ENCODE data around the gene LDLRAP1. TPM values are rescaled to one million over a fixed set of nuclear protein-coding genes. Genes with fewer than 3 reads are reported as not detected.
A peak's percentile ranks its signal among the peaks of the same experiment; 100 is the strongest.

The LDLRAP1 gene
- total RNA-seq, 1 donor from 2014 or later, result 22.3 TPM

GRCh38 chr1:25554430-25554780 is 11.0 kb downstream of the LDLRAP1 start:
- H3K4me1 ChIP-seq, result peaks cover 63% of the 10 kb centered on the region
- peaks cover 0 to 14% of the 10 kb centered on the region in 2 donors for H3K36me3 ChIP-seq
- no peak overlapping the region for H3K4me3 ChIP-seq
- intact Hi-C loops (cut with DNase I), result no loop called here
- H3K27ac ChIP-seq, result no peak overlapping the region
- no peak for TF ChIP-seq CTCF (IDR thresholded peaks at IDR 0.05)
- no peak for TF ChIP-seq POLR2A (IDR thresholded peaks at IDR 0.05)
- TF ChIP-seq POLR2AphosphoS5 (IDR thresholded peaks at IDR 0.05; ENCODE audit: insufficient read depth in 1 of 2, low read depth in 1 of 2), result no peak
- no peaks in the 10 kb centered on the region for H3K9me3 ChIP-seq
- no peak for DNase-seq (ENCODE audit: extremely low spot score in 2 of 2)
- H3K27me3 ChIP-seq, result no peaks in the 10 kb centered on the region

GRCh38 chr1:25554886-25555752 is 11.7 kb downstream of the LDLRAP1 start:
- H3K4me3 ChIP-seq, result no peak overlapping the region
- H3K9me3 ChIP-seq, result no peaks in the 10 kb centered on the region
- peaks cover 0 to 14% of the 10 kb centered on the region in 2 donors for H3K36me3 ChIP-seq
- no peak for DNase-seq (ENCODE audit: extremely low spot score in 2 of 2)
- H3K27me3 ChIP-seq, result no peaks in the 10 kb centered on the region
- H3K27ac ChIP-seq, result no peak overlapping the region
- TF ChIP-seq CTCF (IDR thresholded peaks at IDR 0.05) (no peak), POLR2A (IDR thresholded peaks at IDR 0.05) (no peak), POLR2AphosphoS5 (IDR thresholded peaks at IDR 0.05; ENCODE audit: insufficient read depth in 1 of 2, low read depth in 1 of 2) (no peak)
- H3K4me1 ChIP-seq, result peaks cover 56% of the 10 kb centered on the region
- intact Hi-C loops (cut with DNase I), result no loop called here

- no peak overlapping the region for H3K4me3 ChIP-seq
- no peaks in the 10 kb centered on the region for H3K9me3 ChIP-seq
- no peaks in the 10 kb centered on the region for H3K27me3 ChIP-seq
- no peak for TF ChIP-seq POLR2AphosphoS5 (IDR thresholded peaks at IDR 0.05; ENCODE audit: insufficient read depth in 1 of 2, low read depth in 1 of 2)
- no peak for TF ChIP-seq CTCF (IDR thresholded peaks at IDR 0.05)
- no peak for TF ChIP-seq POLR2A (IDR thresholded peaks at IDR 0.05)
- H3K36me3 ChIP-seq, result peaks cover 0 to 14% of the 10 kb centered on the region in 2 donors
- no peak overlapping the region for H3K27ac ChIP-seq
- H3K4me1 ChIP-seq, result peaks cover 56% of the 10 kb centered on the region
- intact Hi-C loops (cut with DNase I), result no loop called here
- no peak for DNase-seq (ENCODE audit: extremely low spot score in 2 of 2)
Measured at GRCh38 chr1:25555753-25556092, 12.3 kb downstream of the LDLRAP1 start.

GRCh38 chr1:25556132-25556670 is 12.8 kb downstream of the LDLRAP1 start:
- Histone ChIP-seq H3K36me3 (peaks cover 0 to 14% of the 10 kb centered on the region in 2 donors), H3K4me1 (peaks cover 59% of the 10 kb centered on the region), H3K4me3 (no peak overlapping the region), H3K9me3 (no peaks in the 10 kb centered on the region), H3K27me3 (no peaks in the 10 kb centered on the region), H3K27ac (no peak overlapping the region)
- no peak for DNase-seq (ENCODE audit: extremely low spot score in 2 of 2)
- intact Hi-C loops (cut with DNase I), result no loop called here
- TF ChIP-seq POLR2AphosphoS5 (IDR thresholded peaks at IDR 0.05; ENCODE audit: insufficient read depth in 1 of 2, low read depth in 1 of 2), result no peak
- no peak for TF ChIP-seq POLR2A (IDR thresholded peaks at IDR 0.05)

- no peak overlapping the region for H3K27ac ChIP-seq
- intact Hi-C loops (cut with DNase I), result no loop called here
- H3K9me3 ChIP-seq, result no peaks in the 10 kb centered on the region
- H3K27me3 ChIP-seq, result no peaks in the 10 kb centered on the region
- TF ChIP-seq POLR2AphosphoS5 (IDR thresholded peaks at IDR 0.05; ENCODE audit: insufficient read depth in 1 of 2, low read depth in 1 of 2), result peak in 1 of 2 donors; percentile 24
- TF ChIP-seq CTCF (IDR thresholded peaks at IDR 0.05), result no peak
- no peak overlapping the region for H3K4me3 ChIP-seq
- peaks cover 62% of the 10 kb centered on the region for H3K4me1 ChIP-seq
- no peak for DNase-seq (ENCODE audit: extremely low spot score in 2 of 2)
- H3K36me3 ChIP-seq, result peaks cover 0 to 14% of the 10 kb centered on the region in 2 donors
Measured at GRCh38 chr1:25556791-25557476, 13.5 kb downstream of the LDLRAP1 start.

Measured in vagina (tissue), 2 donors.